ENCODE data around the gene FLNB.
A peak's percentile ranks its signal among the peaks of the same experiment; 100 is the strongest.

The FLNB gene

DNA sequence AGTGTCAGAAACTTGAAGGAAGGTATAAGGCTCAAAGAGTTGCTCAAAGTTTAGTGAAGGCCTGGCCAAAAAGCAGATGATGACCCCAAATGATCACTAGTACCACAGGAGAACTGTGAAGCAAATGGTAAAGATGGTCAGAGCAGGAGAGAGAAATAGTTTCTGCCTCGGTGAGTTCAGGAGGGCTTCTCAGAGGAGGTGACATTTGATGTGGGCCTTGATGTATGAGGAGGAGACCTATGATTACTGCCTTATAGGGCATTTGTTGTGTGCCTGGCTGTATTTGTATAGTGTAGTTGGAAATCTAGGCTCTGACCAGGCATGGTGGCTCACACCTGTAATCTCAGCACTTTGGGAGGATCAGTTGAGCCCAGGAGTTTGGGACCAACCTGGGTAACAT is 152.2 kb downstream of the FLNB start:
- in situ Hi-C loops (cut with HindIII; ENCODE audit: low pct_unique_long_range_greater_than_20kb, low sequenced_read_pairs): no loop called here
- DNase-seq (ENCODE audit: low read depth in 1 of 2, low spot score in 1 of 2): no peak
- TF ChIP-seq JUND (IDR thresholded peaks at IDR 0.05; ENCODE audit: low read depth): no peak

GRCh38 chr3:58161435-58162398 is 153.5 kb downstream of the FLNB start:
- in situ Hi-C loops (cut with HindIII; ENCODE audit: low pct_unique_long_range_greater_than_20kb, low sequenced_read_pairs): no loop called here
- no peak for TF ChIP-seq JUND (IDR thresholded peaks at IDR 0.05; ENCODE audit: low read depth)
- peak in 1 of 2 experiments; percentile 31 for DNase-seq (ENCODE audit: low read depth in 1 of 2, low spot score in 1 of 2)

GRCh38 chr3:58163234-58163633 is 155.0 kb downstream of the FLNB start:
- TF ChIP-seq JUND (IDR thresholded peaks at IDR 0.05; ENCODE audit: low read depth): no peak
- DNase-seq (ENCODE audit: low read depth in 1 of 2, low spot score in 1 of 2): no peak
- in situ Hi-C loops (cut with HindIII; ENCODE audit: low pct_unique_long_range_greater_than_20kb, low sequenced_read_pairs): no loop called here

DNA sequence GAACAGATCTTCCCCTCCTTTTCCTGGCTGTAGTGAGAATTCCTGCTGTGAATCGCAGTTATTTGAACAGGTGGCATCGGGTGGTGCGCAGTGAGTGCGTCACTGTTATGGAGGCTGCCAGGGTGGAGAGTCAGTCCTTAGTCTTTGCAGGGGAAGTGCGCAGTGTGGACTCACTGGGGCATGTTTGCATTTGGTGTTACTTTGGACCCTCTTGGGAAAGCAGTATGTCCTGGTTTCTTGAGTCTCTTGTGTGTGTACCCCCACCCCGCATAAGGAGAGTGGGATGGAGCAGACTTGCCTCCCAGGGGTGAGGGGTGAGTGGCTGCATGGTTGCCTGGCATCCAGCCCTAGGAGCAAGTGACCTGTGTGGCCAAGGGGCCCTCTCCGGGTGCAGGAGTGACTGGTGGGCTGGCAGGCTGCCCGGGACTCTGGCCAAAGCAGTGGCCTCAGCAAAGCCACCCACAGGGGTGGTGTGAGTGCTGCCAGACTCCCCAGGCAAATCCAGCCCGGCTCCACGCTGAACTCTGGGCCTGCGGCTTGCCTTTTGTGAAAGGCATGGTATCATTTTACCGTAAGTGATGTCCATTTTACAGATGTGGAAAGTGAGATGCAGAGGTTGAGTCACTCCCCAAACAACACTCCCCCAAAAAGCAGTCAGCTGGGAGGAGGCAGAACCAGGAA is 156.1 kb downstream of the FLNB start:
- TF ChIP-seq JUND (IDR thresholded peaks at IDR 0.05; ENCODE audit: low read depth): no peak
- in situ Hi-C loops (cut with HindIII; ENCODE audit: low pct_unique_long_range_greater_than_20kb, low sequenced_read_pairs): no loop called here
- no peak for DNase-seq (ENCODE audit: low read depth in 1 of 2, low spot score in 1 of 2)

- DNase-seq (ENCODE audit: low read depth in 1 of 2, low spot score in 1 of 2): no peak
- in situ Hi-C loops (cut with HindIII; ENCODE audit: low pct_unique_long_range_greater_than_20kb, low sequenced_read_pairs): no loop called here
Observed at GRCh38 chr3:58164906-58165821, 156.9 kb downstream of the FLNB start.

GRCh38 chr3:58167431-58168351 is 159.5 kb downstream of the FLNB start:
- no peak for TF ChIP-seq JUND (IDR thresholded peaks at IDR 0.05; ENCODE audit: low read depth)
- DNase-seq (ENCODE audit: low read depth in 1 of 2, low spot score in 1 of 2): peak; percentile 42 to 57
- in situ Hi-C loops (cut with HindIII; ENCODE audit: low pct_unique_long_range_greater_than_20kb, low sequenced_read_pairs): no loop called here

More at GRCh38 chr3:58164906-58165821, 156.9 kb downstream of the FLNB start:
- TF ChIP-seq JUND (IDR thresholded peaks at IDR 0.05; ENCODE audit: low read depth): no peak

GRCh38 chr3:58168498-58168897 is 160.3 kb downstream of the FLNB start:
- TF ChIP-seq JUND (IDR thresholded peaks at IDR 0.05; ENCODE audit: low read depth): no peak
- in situ Hi-C loops (cut with HindIII; ENCODE audit: low pct_unique_long_range_greater_than_20kb, low sequenced_read_pairs): no loop called here
- no peak for DNase-seq (ENCODE audit: low read depth in 1 of 2, low spot score in 1 of 2)

DNA sequence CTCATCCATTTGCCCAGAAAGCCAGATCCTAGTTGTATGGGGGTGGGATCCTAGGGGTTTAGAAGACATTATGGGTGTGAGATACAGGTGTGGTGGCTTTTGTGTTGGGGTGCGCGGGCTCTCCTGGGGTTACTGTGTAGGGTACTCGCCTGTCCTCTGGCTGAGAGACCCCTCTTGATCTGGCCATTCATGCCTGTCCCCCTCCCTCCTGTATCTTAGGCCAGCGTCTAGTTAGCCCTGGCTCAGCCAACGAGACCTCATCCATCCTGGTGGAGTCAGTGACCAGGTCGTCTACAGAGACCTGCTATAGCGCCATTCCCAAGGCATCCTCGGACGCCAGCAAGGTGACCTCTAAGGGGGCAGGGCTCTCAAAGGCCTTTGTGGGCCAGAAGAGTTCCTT is 161.1 kb downstream of the FLNB start:
- TF ChIP-seq JUND (IDR thresholded peaks at IDR 0.05; ENCODE audit: low read depth): no peak
- no peak for DNase-seq (ENCODE audit: low read depth in 1 of 2, low spot score in 1 of 2)
- in situ Hi-C loops (cut with HindIII; ENCODE audit: low pct_unique_long_range_greater_than_20kb, low sequenced_read_pairs): no loop called here

- no peak for DNase-seq (ENCODE audit: low read depth in 1 of 2, low spot score in 1 of 2)
- in situ Hi-C loops (cut with HindIII; ENCODE audit: low pct_unique_long_range_greater_than_20kb, low sequenced_read_pairs): no loop called here
- no peak for TF ChIP-seq JUND (IDR thresholded peaks at IDR 0.05; ENCODE audit: low read depth)
Observed at GRCh38 chr3:58170376-58170775, 162.2 kb downstream of the FLNB start.

DNA sequence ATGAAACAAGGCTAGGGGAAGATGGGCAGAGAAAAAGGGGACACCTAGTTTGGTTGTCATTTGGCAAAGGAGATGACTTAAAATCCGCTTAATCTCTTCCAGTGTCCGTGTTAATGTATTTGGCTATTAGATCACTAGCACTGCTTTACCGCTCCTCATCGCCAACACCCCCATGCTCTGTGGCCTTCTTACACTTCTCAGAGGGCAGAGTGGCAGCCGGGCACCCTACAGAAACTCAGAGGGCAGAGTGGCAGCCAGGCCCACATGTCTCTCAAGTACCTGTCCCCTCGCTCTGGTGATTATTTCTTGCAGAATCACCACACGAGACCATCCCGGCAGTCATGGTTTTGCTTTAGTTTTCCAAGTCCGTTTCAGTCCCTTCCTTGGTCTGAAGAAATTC is 162.9 kb downstream of the FLNB start:
- no peak for DNase-seq (ENCODE audit: low read depth in 1 of 2, low spot score in 1 of 2)
- in situ Hi-C loops (cut with HindIII; ENCODE audit: low pct_unique_long_range_greater_than_20kb, low sequenced_read_pairs): no loop called here
- no peak for TF ChIP-seq JUND (IDR thresholded peaks at IDR 0.05; ENCODE audit: low read depth)

- no peak for TF ChIP-seq JUND (IDR thresholded peaks at IDR 0.05; ENCODE audit: low read depth)
Observed at GRCh38 chr3:58173029-58173668, 164.9 kb downstream of the FLNB start.

More at GRCh38 chr3:58173029-58173668, 164.9 kb downstream of the FLNB start:
- no peak for DNase-seq (ENCODE audit: low read depth in 1 of 2, low spot score in 1 of 2)
- in situ Hi-C loops (cut with HindIII; ENCODE audit: low pct_unique_long_range_greater_than_20kb, low sequenced_read_pairs): no loop called here
